Ovary (tissue), 9 donors: ENCODE results near the gene EMX2. TPM values are rescaled to one million over a fixed set of nuclear protein-coding genes. Genes with fewer than 3 reads are reported as not detected.
A peak's percentile ranks its signal among the peaks of the same experiment; 100 is the strongest.

Experiments used
- DNase-seq, 5 donors: peaks; one replicate each; pipeline ENCODE4 v3.0.0-alpha.2; 2019 to 2020
- H3K27ac ChIP-seq, 2 donors: fragments of 200-600 bp; one replicate each; pipeline versions ENCODE4 v1.5.1 to v1.8.0; 2019 to 2022
- H3K27me3 ChIP-seq: fragments of 200-600 bp; one replicate; pipeline ENCODE4 v1.8.0; 2022
- H3K36me3 ChIP-seq: fragments of 200-600 bp; sonication (generic); one replicate; pipeline ENCODE4 v1.5.1; 2019
- H3K4me1 ChIP-seq: one replicate; pipeline ENCODE4 v1.8.1; 2013; ENCODE audit warnings: mild to moderate bottlenecking, moderate library complexity; ENCODE audit not compliant: insufficient read depth
- H3K4me3 ChIP-seq: fragments of 200-600 bp; sonication (generic); one replicate; pipeline ENCODE4 v1.5.1; 2017
- H3K9me3 ChIP-seq, 2 donors: fragments of 200-600 bp in 1 of 2; sonication (generic) in 1 of 2; one replicate each; pipeline versions ENCODE4 v1.5.1 to v1.8.1; 2013 to 2019; ENCODE audit warnings: mild to moderate bottlenecking in 1 of 2, moderate library complexity in 1 of 2
- EP300 ChIP-seq: sonication (generic); formaldehyde crosslinking; IDR thresholded peaks from one replicate; pipeline ENCODE4 v1.6.1; 2017; ENCODE audit warnings: antibody characterized with exemption
- POLR2A ChIP-seq: fragments of 450-650 bp; IDR thresholded peaks from one replicate; pipeline ENCODE4 v1.6.1; 2017; ENCODE audit warnings: antibody characterized with exemption, mild to moderate bottlenecking, moderate library complexity
- WGBS, 3 donors: extraction: QIAGEN DNeasy Blood & Tissue Kit in 1 of 3; methylation state at CpG; one replicate each; pipeline versions ENCODE4 v1.1.5 to v1.1.7; 2013 to 2017; 5-methylcytosine and 5-hydroxymethylcytosine counted together
- intact Hi-C, 4 donors: fragments of 100-400 bp; cut with DNase I; formaldehyde crosslinking; loops; one replicate each; pipeline versions ENCODE4 v1.11.0 to v1.15.1; 2022 to 2023
- polyA plus RNA-seq, 2 donors: library from polyadenylated mRNA; stranded (reverse); fragments of 200-250 nt in 1 of 2; fragments of 350-450 nt in 1 of 2; fragmentation: Illumina TruSeq in 1 of 2; extraction: RNeasy Lipid Tissue Mini Kit (QIAGEN cat#74804) in 1 of 2; gene quantifications; one replicate each; pipeline ENCODE4 v1.2.3, GENCODE V29; 2013 to 2014
- total RNA-seq, 7 donors: library from RNA; depleted of rRNA in 2 of 7; stranded (reverse); fragments of >200 nt in 2 of 7; fragmentation: NEBNext Ultra II Directional in 3 of 7; extraction: Animal tissue kit (Norgen Biotek cat#: 25700) in 3 of 7; gene quantifications; one replicate each; pipeline versions ENCODE4 v1.1.0 to v1.2.4, GENCODE V29; 2016 to 2023
- TF ChIP-seq, protein P1 (sequence below), 3 donors: fragments of 450-650 bp in 2 of 3; fragments of 200-600 bp in 1 of 3; IDR thresholded peaks; one replicate each; pipeline versions ENCODE4 v1.5.1 to v1.8.0; 2016 to 2022; ENCODE audit warnings: antibody characterized with exemption in 3 of 3, mild to moderate bottlenecking in 1 of 3
- donor health status: DM: no; HTN: no; CAD: no; lungs with moderate emphysema.
- donor health status: DM: no; HTN: no; CAD: no.
- donor health status: Bipolar disorder and iron deficiency.
- donor health status: DM: yes; HTN: yes; CAD: no.
- donor health status: DM: no; HTN: no; CAD: no.
- donor health status: DM: yes; HTN: yes; CAD: no.

The EMX2 gene
- total and polyA plus RNA-seq, 9 donors = 7.3 to 62.1 (median 14.4) TPM

- H3K27me3 ChIP-seq = no peaks in the 10 kb centered on the region
- intact Hi-C loops = no loop called here
- H3K4me1 ChIP-seq = no peaks in the 10 kb centered on the region
- H3K4me3 ChIP-seq = peak overlapping the region; percentile 37
- H3K9me3 ChIP-seq = no peaks in the 10 kb centered on the region
- DNase-seq = no peak
- 53 to 82% (median 71%) methylated on average over 13 of the region's 13 CpGs for WGBS, 3 donors
- TF ChIP-seq, protein P1, sequence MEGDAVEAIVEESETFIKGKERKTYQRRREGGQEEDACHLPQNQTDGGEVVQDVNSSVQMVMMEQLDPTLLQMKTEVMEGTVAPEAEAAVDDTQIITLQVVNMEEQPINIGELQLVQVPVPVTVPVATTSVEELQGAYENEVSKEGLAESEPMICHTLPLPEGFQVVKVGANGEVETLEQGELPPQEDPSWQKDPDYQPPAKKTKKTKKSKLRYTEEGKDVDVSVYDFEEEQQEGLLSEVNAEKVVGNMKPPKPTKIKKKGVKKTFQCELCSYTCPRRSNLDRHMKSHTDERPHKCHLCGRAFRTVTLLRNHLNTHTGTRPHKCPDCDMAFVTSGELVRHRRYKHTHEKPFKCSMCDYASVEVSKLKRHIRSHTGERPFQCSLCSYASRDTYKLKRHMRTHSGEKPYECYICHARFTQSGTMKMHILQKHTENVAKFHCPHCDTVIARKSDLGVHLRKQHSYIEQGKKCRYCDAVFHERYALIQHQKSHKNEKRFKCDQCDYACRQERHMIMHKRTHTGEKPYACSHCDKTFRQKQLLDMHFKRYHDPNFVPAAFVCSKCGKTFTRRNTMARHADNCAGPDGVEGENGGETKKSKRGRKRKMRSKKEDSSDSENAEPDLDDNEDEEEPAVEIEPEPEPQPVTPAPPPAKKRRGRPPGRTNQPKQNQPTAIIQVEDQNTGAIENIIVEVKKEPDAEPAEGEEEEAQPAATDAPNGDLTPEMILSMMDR (IDR thresholded peaks at IDR 0.05) = no peak
- TF ChIP-seq EP300 (no peak), POLR2A (no peak)
- H3K36me3 ChIP-seq = no peaks in the 10 kb centered on the region
- H3K27ac ChIP-seq = no peak overlapping the region
Observed at GRCh38 chr10:117552701-117553141, 10.2 kb downstream of the EMX2 start.

DNA sequence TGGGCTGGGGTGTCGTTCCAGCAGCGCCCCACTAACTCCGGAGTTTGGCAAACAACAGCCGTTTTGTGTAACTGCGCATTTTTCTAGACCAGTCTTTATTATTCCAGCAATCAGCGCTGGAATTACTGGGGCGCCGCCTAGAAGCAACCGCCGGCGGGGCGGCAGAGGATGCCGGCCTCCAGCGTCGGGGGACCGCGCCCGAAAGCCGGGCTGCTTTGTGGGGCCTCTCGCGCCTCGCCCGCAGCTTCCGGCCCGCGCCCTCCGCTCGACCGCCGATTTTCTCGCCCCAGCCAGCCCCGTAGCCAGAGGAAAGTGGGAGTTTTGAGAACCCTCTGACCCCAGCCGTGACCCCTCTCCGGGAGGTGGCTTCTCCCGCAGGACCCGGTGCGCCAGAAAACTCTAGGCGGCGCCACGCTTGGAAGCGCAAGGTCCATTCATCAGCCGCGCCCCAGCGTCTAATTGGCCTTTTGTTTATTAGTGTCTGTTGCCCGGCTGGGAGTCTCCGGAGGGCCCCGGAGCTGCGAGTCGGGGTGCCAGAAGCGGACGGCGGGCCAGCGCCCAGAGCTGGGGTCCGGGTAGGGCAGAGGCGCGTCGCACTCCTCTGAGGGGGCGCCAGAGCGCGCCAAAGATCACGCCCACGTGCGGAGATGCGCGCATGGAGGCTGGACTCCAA lies 10.7 kb downstream of the EMX2 start:
- H3K4me1 ChIP-seq = no peaks in the 10 kb centered on the region
- TF ChIP-seq EP300 (no peak), POLR2A (no peak)
- TF ChIP-seq, protein P1 (IDR thresholded peaks at IDR 0.05) = no peak
- peak in 2 of 5 donors; percentile 35 to 60 for DNase-seq
- H3K9me3 ChIP-seq = no peaks in the 10 kb centered on the region
- H3K27me3 ChIP-seq = no peaks in the 10 kb centered on the region
- no peaks in the 10 kb centered on the region for H3K36me3 ChIP-seq
- no peak overlapping the region for H3K27ac ChIP-seq
- WGBS, 3 donors = 12 to 18% (median 16%) methylated on average over 60 to 65 of the region's 65 CpGs
- peak overlapping the region; percentile 37 for H3K4me3 ChIP-seq
- intact Hi-C loops = no loop called here

- Histone ChIP-seq H3K4me3 (peak overlapping the region; percentile 37), H3K27ac (no peak overlapping the region), H3K4me1 (no peaks in the 10 kb centered on the region), H3K36me3 (no peaks in the 10 kb centered on the region), H3K27me3 (no peaks in the 10 kb centered on the region), H3K9me3 (no peaks in the 10 kb centered on the region)
- intact Hi-C loops = no loop called here
- DNase-seq = no peak
- TF ChIP-seq, protein P1 (IDR thresholded peaks at IDR 0.05) = no peak
- TF ChIP-seq POLR2A = no peak
- no peak for TF ChIP-seq EP300
- WGBS, 3 donors = 62 to 67% (median 64%) methylated on average over 19 of the region's 19 CpGs
Observed at GRCh38 chr10:117553815-117554172, 11.2 kb downstream of the EMX2 start.

DNA sequence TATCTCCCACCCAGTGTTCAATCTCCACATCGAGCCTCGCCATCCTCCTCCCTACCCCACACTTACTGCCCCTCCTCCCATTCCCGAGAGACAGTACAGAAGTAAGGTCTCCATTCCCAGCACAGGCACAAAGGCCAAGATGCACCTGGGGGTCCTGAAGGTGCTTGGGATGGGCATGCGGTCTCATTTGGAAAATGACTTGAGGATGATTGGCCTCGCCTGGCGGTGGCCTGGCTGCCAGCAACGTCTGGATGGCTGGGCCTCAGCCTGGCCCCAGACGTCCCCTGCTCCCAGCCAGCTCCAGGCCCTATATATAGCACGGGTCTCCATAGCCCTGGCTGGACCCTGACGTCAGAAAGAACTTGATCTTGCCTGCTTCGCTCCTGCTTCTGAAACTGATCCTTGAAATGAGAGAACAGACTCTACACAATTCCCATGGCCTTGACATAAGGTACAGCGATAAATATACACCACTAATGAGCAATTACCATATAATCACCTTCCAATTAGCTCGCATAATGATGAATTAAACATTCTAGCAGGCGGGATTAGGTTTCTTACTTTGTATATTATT lies 11.8 kb downstream of the EMX2 start:
- Histone ChIP-seq H3K27ac (no peak overlapping the region), H3K27me3 (no peaks in the 10 kb centered on the region), H3K9me3 (no peaks in the 10 kb centered on the region), H3K4me3 (no peak overlapping the region), H3K4me1 (no peaks in the 10 kb centered on the region), H3K36me3 (no peaks in the 10 kb centered on the region)
- WGBS, 3 donors = 70 to 92% (median 87%) methylated on average over 14 of the region's 14 CpGs
- no peak for DNase-seq
- intact Hi-C loops = no loop called here
- no peak for TF ChIP-seq EP300
- TF ChIP-seq POLR2A = no peak
- TF ChIP-seq, protein P1 (IDR thresholded peaks at IDR 0.05) = no peak
